Naive thymus-derived CD4-positive, alpha-beta T cell (primary cell): ENCODE results near the gene SCNN1B. TPM values are rescaled to one million over a fixed set of nuclear protein-coding genes. Genes with fewer than 3 reads are reported as not detected.

Source experiments
- ATAC-seq: fragments of 150-1000 bp; cut with Tn5 transposase; 2 replicates; pipeline ENCODE4 v1.10.0; 2021; ENCODE audit warnings: mild to moderate bottlenecking, moderate library complexity
- CTCF ChIA-PET: fragments of 350-600 bp; sonication (Branson Sonifier 250); formaldehyde crosslinking; loops from one replicate; lab custom pipeline; 2021; ENCODE audit warnings: antibody characterized with exemption; lab: Charles Lee
- POLR2A ChIA-PET: fragments of 350-600 bp; sonication (Branson Sonifier 250); formaldehyde crosslinking; loops from one replicate; lab custom pipeline; 2021; ENCODE audit warnings: antibody characterized with exemption, inconsistent platforms; lab: Charles Lee
- DNase-seq, 9 donors: peaks; one replicate each; pipeline versions ENCODE4 v3.0.0 to v3.0.0-alpha.2; 2020 to 2022; ENCODE audit warnings: mixed read lengths in 1 of 9
- H3K27ac ChIP-seq: one replicate; pipeline ENCODE4 v1.7.0; 2013; ENCODE audit warnings: mild to moderate bottlenecking, low read depth, low read length, moderate library complexity
- H3K27me3 ChIP-seq, 2 donors: one replicate each; pipeline ENCODE4 v1.7.0; 2013; ENCODE audit warnings: low read length in 2 of 2, mild to moderate bottlenecking in 2 of 2, moderate library complexity in 2 of 2; ENCODE audit not compliant: control insufficient read depth in 2 of 2, insufficient read depth in 2 of 2
- H3K36me3 ChIP-seq, 3 experiments: 1 replicate in 2 of 3; 2 replicates in 1 of 3; pipeline ENCODE4 v1.7.0; 2013; ENCODE audit warnings: low read length in 3 of 3, mild to moderate bottlenecking in 3 of 3, moderate library complexity in 1 of 3; ENCODE audit not compliant: insufficient read depth in 3 of 3, control insufficient read depth in 2 of 3
- H3K4me1 ChIP-seq, 2 donors: one replicate each; pipeline ENCODE4 v1.7.0; 2013; ENCODE audit warnings: low read length in 2 of 2, mild to moderate bottlenecking in 2 of 2, moderate library complexity in 1 of 2; ENCODE audit not compliant: control insufficient read depth in 2 of 2, insufficient read depth in 2 of 2
- H3K4me3 ChIP-seq: 2 replicates; pipeline ENCODE4 v1.7.0; 2013; ENCODE audit warnings: mild to moderate bottlenecking, low read length
- H3K9me3 ChIP-seq, 3 experiments: 1 replicate in 2 of 3; 2 replicates in 1 of 3; pipeline ENCODE4 v1.7.0; 2013; ENCODE audit warnings: low read length in 3 of 3; ENCODE audit not compliant: control insufficient read depth in 2 of 3
- H3K27ac Mint-ChIP-seq, 9 donors: one replicate each; pipeline ENCODE4 v1.8.0; 2020 to 2022; ENCODE audit warnings: mixed read lengths in 9 of 9, mild to moderate bottlenecking in 8 of 9, moderate library complexity in 5 of 9, inconsistent platforms in 2 of 9
- H3K27me3 Mint-ChIP-seq, 5 donors: one replicate each; pipeline ENCODE4 v1.8.0; 2021 to 2022; ENCODE audit warnings: mixed read lengths in 5 of 5, mild to moderate bottlenecking in 1 of 5
- H3K36me3 Mint-ChIP-seq, 5 donors: one replicate each; pipeline ENCODE4 v1.8.0; 2020 to 2022; ENCODE audit warnings: mixed read lengths in 5 of 5, mild to moderate bottlenecking in 3 of 5, inconsistent platforms in 1 of 5
- H3K4me1 Mint-ChIP-seq, 7 donors: one replicate each; pipeline ENCODE4 v1.8.0; 2020 to 2022; ENCODE audit warnings: mixed read lengths in 7 of 7, mild to moderate bottlenecking in 3 of 7, inconsistent platforms in 1 of 7
- H3K4me3 Mint-ChIP-seq, 10 donors: one replicate each; pipeline ENCODE4 v1.8.0; 2020 to 2022; ENCODE audit warnings: mild to moderate bottlenecking in 10 of 10, mixed read lengths in 10 of 10, moderate library complexity in 6 of 10, inconsistent platforms in 2 of 10
- H3K9me3 Mint-ChIP-seq, 11 donors: one replicate each; pipeline ENCODE4 v1.8.0; 2020 to 2022; ENCODE audit warnings: mixed read lengths in 11 of 11, mild to moderate bottlenecking in 4 of 11, inconsistent platforms in 1 of 11, moderate library complexity in 1 of 11
- intact Hi-C, 2 donors: fragments of 100-400 bp; cut with micrococcal nuclease; formaldehyde crosslinking; loops; one replicate each; pipeline ENCODE4 v1.15.1; 2023
- polyA plus RNA-seq, 2 donors: library from polyadenylated mRNA; unstranded; fragments of 300-500 nt; fragmentation: Illumina TruSeq; gene quantifications; one replicate each; pipeline ENCODE4 v1.2.3, GENCODE V29; 2021
- total RNA-seq, 6 experiments: library from RNA in 5 of 6; stranded (reverse) in 5 of 6; gene quantifications; 1 replicate in 5 of 6; 2 replicates in 1 of 6; pipeline ENCODE4 v1.2.3 and lab custom pipeline; 2021 to 2026

The SCNN1B gene
- total and polyA plus RNA-seq, 7 experiments from 2014 or later: not detected

GRCh38 chr16:23406546-23407240 lies 104.6 kb downstream of the SCNN1B start:
- Mint-ChIP-seq H3K4me1 (no peaks in the 10 kb centered on the region), H3K4me3 (no peak overlapping the region), H3K27me3 (no peaks in the 10 kb centered on the region), H3K27ac (no peak overlapping the region), H3K36me3 (peaks cover 15 to 68% (median 28%) of the 10 kb centered on the region in 5 donors), H3K9me3 (no peaks in the 10 kb centered on the region)
- DNase-seq (no peak), ATAC-seq (no peak)
- Histone ChIP-seq H3K9me3 (no peaks in the 10 kb centered on the region), H3K27ac (no peak overlapping the region), H3K4me1 (no peaks in the 10 kb centered on the region), H3K36me3 (peaks cover 9 to 91% (median 19%) of the 10 kb centered on the region in 3 experiments), H3K4me3 (no peak overlapping the region), H3K27me3 (no peaks in the 10 kb centered on the region)
- intact Hi-C loops: no loop called here
- ChIA-PET POLR2A (no interaction called here), CTCF (no interaction called here)

- DNase-seq (no peak), ATAC-seq (no peak)
- Mint-ChIP-seq H3K4me1 (no peaks in the 10 kb centered on the region), H3K27me3 (no peaks in the 10 kb centered on the region), H3K9me3 (no peaks in the 10 kb centered on the region), H3K36me3 (peaks cover 15 to 65% (median 25%) of the 10 kb centered on the region in 5 donors), H3K4me3 (no peak overlapping the region), H3K27ac (no peak overlapping the region)
- Histone ChIP-seq H3K27me3 (no peaks in the 10 kb centered on the region), H3K9me3 (no peaks in the 10 kb centered on the region), H3K4me1 (no peaks in the 10 kb centered on the region), H3K4me3 (no peak overlapping the region), H3K36me3 (peaks cover 9 to 89% (median 19%) of the 10 kb centered on the region in 3 experiments), H3K27ac (no peak overlapping the region)
- intact Hi-C loops: no loop called here
- ChIA-PET CTCF (no interaction called here), POLR2A (no interaction called here)
These were observed 105.5 kb downstream of the SCNN1B start for GRCh38 chr16:23407436-23408127.

- H3K27ac Mint-ChIP-seq: peak overlapping the region in 1 of 9 donors; percentile 43
These were observed 106.2 kb downstream of the SCNN1B start for GRCh38 chr16:23408242-23408822.

GRCh38 chr16:23408823-23409298 lies 106.8 kb downstream of the SCNN1B start:
- Histone ChIP-seq H3K4me3 (no peak overlapping the region), H3K9me3 (no peaks in the 10 kb centered on the region), H3K36me3 (peaks cover 10 to 87% (median 13%) of the 10 kb centered on the region in 3 experiments), H3K27me3 (no peaks in the 10 kb centered on the region), H3K27ac (no peak overlapping the region), H3K4me1 (no peaks in the 10 kb centered on the region)
- peaks cover 12 to 67% (median 21%) of the 10 kb centered on the region in 5 donors for H3K36me3 Mint-ChIP-seq
- ChIA-PET CTCF (no interaction called here), POLR2A (no interaction called here)
- H3K27ac Mint-ChIP-seq: no peak overlapping the region
- no peak overlapping the region for H3K4me3 Mint-ChIP-seq
- H3K9me3 Mint-ChIP-seq: no peaks in the 10 kb centered on the region
- no peaks in the 10 kb centered on the region for H3K27me3 Mint-ChIP-seq
- intact Hi-C loops: no loop called here
- no peaks in the 10 kb centered on the region for H3K4me1 Mint-ChIP-seq
- ATAC-seq (no peak), DNase-seq (no peak)

More at GRCh38 chr16:23408242-23408822, 106.2 kb downstream of the SCNN1B start:
- DNase-seq (no peak), ATAC-seq (no peak)
- ChIA-PET CTCF (no interaction called here), POLR2A (no interaction called here)
- Histone ChIP-seq H3K27me3 (no peaks in the 10 kb centered on the region), H3K4me1 (no peaks in the 10 kb centered on the region), H3K36me3 (peaks cover 6 to 87% (median 18%) of the 10 kb centered on the region in 3 experiments), H3K4me3 (no peak overlapping the region), H3K9me3 (no peaks in the 10 kb centered on the region), H3K27ac (no peak overlapping the region)
- H3K27me3 Mint-ChIP-seq: no peaks in the 10 kb centered on the region
- H3K36me3 Mint-ChIP-seq: peaks cover 11 to 63% (median 19%) of the 10 kb centered on the region in 5 donors
- no peaks in the 10 kb centered on the region for H3K9me3 Mint-ChIP-seq
- intact Hi-C loops: no loop called here
- H3K4me3 Mint-ChIP-seq: no peak overlapping the region
- H3K4me1 Mint-ChIP-seq: no peaks in the 10 kb centered on the region

- H3K36me3 Mint-ChIP-seq: peaks cover 12 to 71% (median 17%) of the 10 kb centered on the region in 5 donors
- Histone ChIP-seq H3K27me3 (no peaks in the 10 kb centered on the region), H3K9me3 (no peaks in the 10 kb centered on the region), H3K4me3 (no peak overlapping the region), H3K36me3 (peaks cover 10 to 87% (median 14%) of the 10 kb centered on the region in 3 experiments), H3K27ac (no peak overlapping the region), H3K4me1 (no peaks in the 10 kb centered on the region)
- H3K4me1 Mint-ChIP-seq: no peaks in the 10 kb centered on the region
- H3K4me3 Mint-ChIP-seq: no peak overlapping the region
- CTCF ChIA-PET: no interaction called here
- no peaks in the 10 kb centered on the region for H3K27me3 Mint-ChIP-seq
- intact Hi-C loops: no loop called here
- peak overlapping the region in 1 of 9 donors; percentile 72 for H3K27ac Mint-ChIP-seq
- no peaks in the 10 kb centered on the region for H3K9me3 Mint-ChIP-seq
- DNase-seq (no peak), ATAC-seq (no peak)
- POLR2A ChIA-PET: no interaction called here
These were observed 107.4 kb downstream of the SCNN1B start for GRCh38 chr16:23409522-23409921.

- no peak overlapping the region for H3K27ac Mint-ChIP-seq
- peaks cover 12 to 76% (median 15%) of the 10 kb centered on the region in 5 donors for H3K36me3 Mint-ChIP-seq
- H3K27me3 Mint-ChIP-seq: no peaks in the 10 kb centered on the region
- intact Hi-C loops: no loop called here
- no peaks in the 10 kb centered on the region for H3K9me3 Mint-ChIP-seq
- Histone ChIP-seq H3K36me3 (peaks cover 10 to 87% (median 15%) of the 10 kb centered on the region in 3 experiments), H3K27me3 (no peaks in the 10 kb centered on the region), H3K4me1 (no peaks in the 10 kb centered on the region), H3K9me3 (no peaks in the 10 kb centered on the region), H3K27ac (no peak overlapping the region), H3K4me3 (no peak overlapping the region)
- no peaks in the 10 kb centered on the region for H3K4me1 Mint-ChIP-seq
- DNase-seq (no peak), ATAC-seq (no peak)
- POLR2A ChIA-PET: no interaction called here
- CTCF ChIA-PET: no interaction called here
- H3K4me3 Mint-ChIP-seq: no peak overlapping the region
These were observed 108.1 kb downstream of the SCNN1B start for GRCh38 chr16:23410176-23410575.
